Fibroblast of pulmonary artery (primary cell): ENCODE results near the gene AUTS2.

Experiments
- DNase-seq: peaks from one replicate; pipeline ENCODE4 v3.0.0-alpha.2; 2010; ENCODE audit warnings: low read depth
- H3K4me3 ChIP-seq: replicated peaks from 2 replicates; pipeline ENCODE4 v1.5.1; 2011; ENCODE audit warnings: low read depth, mild to moderate bottlenecking, control low read depth, low read length, moderate library complexity
- TF ChIP-seq, protein P1 (sequence below): IDR thresholded peaks from 2 replicates; pipeline ENCODE4 v1.5.1; 2011; ENCODE audit warnings: mild to moderate bottlenecking, control low read depth, low read length, inconsistent platforms; ENCODE audit errors: missing control alignments

Gene AUTS2

GRCh38 chr7:69957661-69958060, 359.4 kb downstream of the AUTS2 start:
- TF ChIP-seq, protein P1, sequence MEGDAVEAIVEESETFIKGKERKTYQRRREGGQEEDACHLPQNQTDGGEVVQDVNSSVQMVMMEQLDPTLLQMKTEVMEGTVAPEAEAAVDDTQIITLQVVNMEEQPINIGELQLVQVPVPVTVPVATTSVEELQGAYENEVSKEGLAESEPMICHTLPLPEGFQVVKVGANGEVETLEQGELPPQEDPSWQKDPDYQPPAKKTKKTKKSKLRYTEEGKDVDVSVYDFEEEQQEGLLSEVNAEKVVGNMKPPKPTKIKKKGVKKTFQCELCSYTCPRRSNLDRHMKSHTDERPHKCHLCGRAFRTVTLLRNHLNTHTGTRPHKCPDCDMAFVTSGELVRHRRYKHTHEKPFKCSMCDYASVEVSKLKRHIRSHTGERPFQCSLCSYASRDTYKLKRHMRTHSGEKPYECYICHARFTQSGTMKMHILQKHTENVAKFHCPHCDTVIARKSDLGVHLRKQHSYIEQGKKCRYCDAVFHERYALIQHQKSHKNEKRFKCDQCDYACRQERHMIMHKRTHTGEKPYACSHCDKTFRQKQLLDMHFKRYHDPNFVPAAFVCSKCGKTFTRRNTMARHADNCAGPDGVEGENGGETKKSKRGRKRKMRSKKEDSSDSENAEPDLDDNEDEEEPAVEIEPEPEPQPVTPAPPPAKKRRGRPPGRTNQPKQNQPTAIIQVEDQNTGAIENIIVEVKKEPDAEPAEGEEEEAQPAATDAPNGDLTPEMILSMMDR, result no peak
- DNase-seq, result no peak
- no peak overlapping the region for H3K4me3 ChIP-seq

DNA sequence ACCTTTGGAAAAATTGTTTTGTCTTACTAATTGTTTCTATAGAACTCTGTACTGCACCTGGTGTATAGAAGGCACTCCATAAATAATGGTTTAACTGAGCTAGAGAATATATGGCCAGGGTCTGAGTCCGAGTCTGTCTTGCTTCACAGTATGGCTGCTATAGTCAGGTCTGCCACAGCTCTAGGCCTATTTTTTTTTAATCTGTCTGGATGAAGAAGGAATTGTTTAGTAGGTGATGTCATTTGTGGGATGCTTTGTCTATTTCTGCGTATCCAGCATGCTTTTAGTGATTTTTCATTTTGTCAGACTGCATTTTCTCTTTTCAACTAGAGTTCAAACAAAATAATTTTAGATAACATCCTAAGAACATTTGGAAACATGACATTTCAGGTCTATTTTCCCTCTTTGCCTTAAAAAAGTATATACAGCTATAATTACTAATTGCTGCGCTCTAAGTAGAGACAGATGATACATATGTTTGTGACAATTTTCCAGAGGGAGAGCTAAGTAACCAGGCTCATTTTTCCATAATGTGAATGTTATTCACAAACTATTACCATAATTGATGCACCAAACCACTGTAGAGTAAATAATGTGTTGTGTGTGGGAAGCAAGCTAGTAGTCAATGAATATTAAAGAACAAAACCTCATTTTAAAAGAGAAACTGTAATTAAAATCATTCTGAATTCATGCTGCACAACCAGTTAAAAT, 361.7 kb downstream of the AUTS2 start:
- TF ChIP-seq, protein P1, result no peak
- no peak overlapping the region for H3K4me3 ChIP-seq
- DNase-seq, result no peak

DNA sequence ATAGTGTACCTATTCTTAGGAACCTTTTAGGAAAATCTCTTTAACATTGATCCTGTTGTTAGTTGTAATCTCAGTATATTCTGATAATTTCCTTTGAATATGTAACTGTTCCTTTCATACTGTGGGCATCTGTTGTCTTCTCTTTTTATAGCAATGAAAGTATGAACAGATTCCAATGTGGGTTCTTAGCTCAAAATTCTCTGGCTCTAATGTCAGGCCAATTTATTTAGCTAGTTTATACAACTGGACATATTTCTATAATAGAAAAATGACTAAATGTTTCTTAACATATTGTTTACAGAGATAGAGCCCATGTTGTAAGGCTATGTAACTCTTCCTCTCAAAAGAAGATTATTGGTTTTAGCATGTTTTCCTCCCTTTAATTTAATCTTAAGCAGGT, 363.2 kb downstream of the AUTS2 start:
- TF ChIP-seq, protein P1, result no peak
- no peak overlapping the region for H3K4me3 ChIP-seq
- no peak for DNase-seq

DNA sequence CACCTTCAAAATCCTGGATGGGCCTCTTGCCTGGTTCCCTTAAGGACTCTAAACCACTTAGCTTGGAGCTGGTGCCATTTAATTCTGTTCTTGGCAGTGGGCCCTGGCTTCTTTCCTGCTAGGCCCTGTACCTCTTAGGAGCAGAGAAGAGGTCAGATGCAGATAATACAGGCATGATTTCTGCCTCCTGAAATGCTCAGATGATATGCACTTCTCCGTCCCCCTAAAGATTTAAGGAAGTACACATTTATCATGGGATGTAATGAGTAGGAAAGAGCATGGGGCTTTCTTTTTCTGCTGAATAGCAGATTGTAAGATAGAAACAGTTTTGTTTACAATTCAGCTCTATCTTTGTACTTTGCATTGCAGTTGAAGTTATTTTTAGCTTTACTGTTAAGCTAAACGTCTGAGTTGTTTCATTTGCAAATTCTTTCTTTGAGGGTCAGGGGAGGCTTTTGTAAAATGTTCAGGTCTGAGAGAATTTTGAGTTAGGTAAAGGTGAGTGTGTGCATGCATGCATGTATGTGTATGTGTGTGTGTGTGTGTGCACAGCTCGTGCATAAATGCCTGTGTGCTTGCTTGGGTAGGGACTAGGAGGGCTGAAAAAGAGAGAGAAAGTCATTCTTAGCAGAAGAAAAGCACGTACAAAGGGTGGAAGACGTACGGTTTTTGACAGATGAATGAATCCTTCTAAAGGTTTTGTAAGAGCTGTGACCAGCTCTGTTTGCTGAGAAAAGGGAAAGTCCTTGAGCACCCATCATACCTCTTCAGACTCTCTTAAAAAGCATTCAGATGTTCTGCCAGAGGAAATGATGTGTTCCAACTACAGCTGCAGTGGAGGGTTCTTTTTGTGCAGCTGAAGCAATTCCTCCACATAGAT, 364.2 kb downstream of the AUTS2 start:
- TF ChIP-seq, protein P1, result no peak
- peak; percentile 35 for DNase-seq
- no peak overlapping the region for H3K4me3 ChIP-seq

DNA sequence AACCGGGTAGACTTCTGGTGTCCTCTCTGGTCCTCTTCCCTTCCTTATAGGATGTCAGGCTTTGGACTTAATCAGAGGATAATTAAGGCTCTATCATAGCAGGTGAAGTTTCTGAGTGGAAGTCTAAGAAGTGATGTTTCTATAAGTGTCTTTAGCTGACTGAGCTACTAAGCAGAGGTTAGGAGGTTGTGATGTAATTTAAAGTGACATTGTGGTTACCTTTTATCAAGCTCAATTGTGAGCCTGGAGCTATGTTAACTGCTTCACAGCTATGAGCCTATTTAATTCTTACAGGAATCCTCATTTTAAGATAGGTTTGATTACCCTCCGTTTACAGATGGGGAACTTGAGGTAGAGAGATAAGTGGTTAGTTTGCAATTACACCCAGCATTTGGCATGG, 365.1 kb downstream of the AUTS2 start:
- DNase-seq, result no peak
- no peak overlapping the region for H3K4me3 ChIP-seq
- TF ChIP-seq, protein P1, result no peak

GRCh38 chr7:69966766-69967591, 368.7 kb downstream of the AUTS2 start:
- no peak overlapping the region for H3K4me3 ChIP-seq
- DNase-seq, result peak; percentile 22
- TF ChIP-seq, protein P1, result no peak
